DOHH2 (cell line): ENCODE data around the gene ARL15.

Experiments
- H3F3A ChIP-seq: fragments of 200-600 bp; sonication (generic), shearing (Covaris generic); 2 replicates; pipeline ENCODE4 v1.6.0; 2016; ENCODE audit warnings: antibody characterized with exemption, mild to moderate bottlenecking; ENCODE audit not compliant: control insufficient read depth, insufficient read depth
- H3K27ac ChIP-seq: fragments of 200-600 bp; sonication (generic); 2 replicates; pipeline ENCODE4 v1.5.1; 2014; ENCODE audit warnings: low read depth, mild to moderate bottlenecking, low read length, moderate library complexity
- H3K27me3 ChIP-seq: fragments of 200-600 bp; sonication (generic); 2 replicates; pipeline ENCODE4 v1.6.1; 2014; ENCODE audit warnings: mild to moderate bottlenecking, low read length, mixed read lengths; ENCODE audit not compliant: control insufficient read depth
- H3K36me3 ChIP-seq: fragments of 200-600 bp; sonication (generic); 2 replicates; pipeline ENCODE4 v1.6.1; 2014; ENCODE audit warnings: mild to moderate bottlenecking, low read length, moderate library complexity, mixed read lengths; ENCODE audit not compliant: control insufficient read depth
- H3K4me1 ChIP-seq: fragments of 200-600 bp; sonication (generic); 2 replicates; pipeline ENCODE4 v1.6.1; 2014; ENCODE audit warnings: mild to moderate bottlenecking, low read length, mixed read lengths; ENCODE audit not compliant: control insufficient read depth
- H3K4me2 ChIP-seq: fragments of 200-600 bp; sonication (generic); 2 replicates; pipeline ENCODE4 v1.6.0; 2014; ENCODE audit warnings: mild to moderate bottlenecking, low read length, moderate library complexity
- H3K4me3 ChIP-seq: fragments of 200-600 bp; sonication (generic); 2 replicates; pipeline ENCODE4 v1.5.1; 2014; ENCODE audit warnings: mild to moderate bottlenecking, low read length, mixed read lengths
- H3K79me2 ChIP-seq: fragments of 200-600 bp; sonication (generic); 2 replicates; pipeline ENCODE4 v1.6.1; 2014; ENCODE audit warnings: mild to moderate bottlenecking, low read length, mixed read lengths; ENCODE audit not compliant: control insufficient read depth
- H3K9me2 ChIP-seq: fragments of 200-600 bp; sonication (generic); replicated peaks from 2 replicates; pipeline ENCODE4 v1.6.1; 2014; ENCODE audit warnings: mild to moderate bottlenecking, low read length, mixed read lengths; ENCODE audit not compliant: control insufficient read depth
- H3K9me3 ChIP-seq: fragments of 200-600 bp; sonication (generic); 2 replicates; pipeline ENCODE4 v1.6.1; 2014; ENCODE audit warnings: antibody characterized with exemption, low read length, mixed read lengths; ENCODE audit not compliant: control insufficient read depth, insufficient read depth
- H4K20me1 ChIP-seq: fragments of 200-600 bp; sonication (generic); 2 replicates; pipeline ENCODE4 v1.6.0; 2014; ENCODE audit warnings: low read depth, mild to moderate bottlenecking, antibody characterized with exemption, low read length, moderate library complexity; ENCODE audit not compliant: control insufficient read depth, insufficient read depth
- CTCF ChIP-seq: fragments of 200-600 bp; sonication (generic); IDR thresholded peaks from one replicate; pipeline ENCODE4 v1.5.1; 2014; ENCODE audit warnings: antibody characterized with exemption, mild to moderate bottlenecking, low read depth, low read length; ENCODE audit not compliant: poor library complexity, severe bottlenecking
- EZH2phosphoT487 ChIP-seq: fragments of 200-600 bp; sonication (generic); IDR thresholded peaks from 2 replicates; pipeline ENCODE4 v1.6.1; 2017; ENCODE audit warnings: borderline replicate concordance, mild to moderate bottlenecking, antibody characterized with exemption, low read length, moderate library complexity, mixed read lengths

The ARL15 gene

GRCh38 chr5:54324651-54325271 is 14.4 kb upstream of the ARL15 start:
- Histone ChIP-seq H3K27ac (no peak overlapping the region), H3K9me2 (no peaks in the 10 kb centered on the region), H3K4me1 (no peaks in the 10 kb centered on the region), H3K9me3 (no peaks in the 10 kb centered on the region), H4K20me1 (no peaks in the 10 kb centered on the region), H3K27me3 (peaks cover 6% of the 10 kb centered on the region), H3K4me3 (no peak overlapping the region), H3K4me2 (no peak overlapping the region), H3K79me2 (no peaks in the 10 kb centered on the region), H3F3A (no peaks in the 10 kb centered on the region), H3K36me3 (no peaks in the 10 kb centered on the region)
- no peak for TF ChIP-seq CTCF

GRCh38 chr5:54323495-54323894 is 13.1 kb upstream of the ARL15 start:
- H3K4me1 ChIP-seq: no peaks in the 10 kb centered on the region
- H3K79me2 ChIP-seq: no peaks in the 10 kb centered on the region
- H3K4me2 ChIP-seq: no peak overlapping the region
- no peaks in the 10 kb centered on the region for H3F3A ChIP-seq
- H3K9me2 ChIP-seq: no peaks in the 10 kb centered on the region
- no peak overlapping the region for H3K27ac ChIP-seq
- no peaks in the 10 kb centered on the region for H3K36me3 ChIP-seq
- TF ChIP-seq EZH2phosphoT487 (no peak), CTCF (no peak)
- no peaks in the 10 kb centered on the region for H3K9me3 ChIP-seq
- H3K27me3 ChIP-seq: peaks cover 12% of the 10 kb centered on the region
- no peaks in the 10 kb centered on the region for H4K20me1 ChIP-seq
- no peak overlapping the region for H3K4me3 ChIP-seq

GRCh38 chr5:54320256-54320655 is 9.9 kb upstream of the ARL15 start:
- no peaks in the 10 kb centered on the region for H4K20me1 ChIP-seq
- TF ChIP-seq EZH2phosphoT487: no peak
- peaks cover 15% of the 10 kb centered on the region for H3K27me3 ChIP-seq
- no peak overlapping the region for H3K27ac ChIP-seq
- no peaks in the 10 kb centered on the region for H3K79me2 ChIP-seq
- H3K4me3 ChIP-seq: no peak overlapping the region
- no peaks in the 10 kb centered on the region for H3F3A ChIP-seq
- no peak overlapping the region for H3K4me2 ChIP-seq
- H3K9me3 ChIP-seq: no peaks in the 10 kb centered on the region
- no peaks in the 10 kb centered on the region for H3K36me3 ChIP-seq
- no peaks in the 10 kb centered on the region for H3K4me1 ChIP-seq
- no peaks in the 10 kb centered on the region for H3K9me2 ChIP-seq

- H3K27ac ChIP-seq: no peak overlapping the region
- 0 out of 2 replicates have a peak, but pooled peaks cover 4% of the 10 kb centered on the region for H3K9me3 ChIP-seq
- no peaks in the 10 kb centered on the region for H3F3A ChIP-seq
- no peak overlapping the region for H3K4me2 ChIP-seq
- H3K4me1 ChIP-seq: no peaks in the 10 kb centered on the region
- no peaks in the 10 kb centered on the region for H3K9me2 ChIP-seq
- H3K4me3 ChIP-seq: no peak overlapping the region
- H4K20me1 ChIP-seq: no peaks in the 10 kb centered on the region
- TF ChIP-seq EZH2phosphoT487: no peak
- no peak for TF ChIP-seq CTCF
- no peaks in the 10 kb centered on the region for H3K36me3 ChIP-seq
- peaks cover 15% of the 10 kb centered on the region for H3K27me3 ChIP-seq
- no peaks in the 10 kb centered on the region for H3K79me2 ChIP-seq
Observed at GRCh38 chr5:54317511-54318260, 7.3 kb upstream of the ARL15 start.
